ENCODE measurements around the gene TSLP. TPM values are rescaled to one million over a fixed set of nuclear protein-coding genes. Genes with fewer than 3 reads are reported as not detected.

The TSLP gene
- total and polyA plus RNA-seq, 4 donors: 0.60 to 2.0 (median 1.1) TPM

DNA sequence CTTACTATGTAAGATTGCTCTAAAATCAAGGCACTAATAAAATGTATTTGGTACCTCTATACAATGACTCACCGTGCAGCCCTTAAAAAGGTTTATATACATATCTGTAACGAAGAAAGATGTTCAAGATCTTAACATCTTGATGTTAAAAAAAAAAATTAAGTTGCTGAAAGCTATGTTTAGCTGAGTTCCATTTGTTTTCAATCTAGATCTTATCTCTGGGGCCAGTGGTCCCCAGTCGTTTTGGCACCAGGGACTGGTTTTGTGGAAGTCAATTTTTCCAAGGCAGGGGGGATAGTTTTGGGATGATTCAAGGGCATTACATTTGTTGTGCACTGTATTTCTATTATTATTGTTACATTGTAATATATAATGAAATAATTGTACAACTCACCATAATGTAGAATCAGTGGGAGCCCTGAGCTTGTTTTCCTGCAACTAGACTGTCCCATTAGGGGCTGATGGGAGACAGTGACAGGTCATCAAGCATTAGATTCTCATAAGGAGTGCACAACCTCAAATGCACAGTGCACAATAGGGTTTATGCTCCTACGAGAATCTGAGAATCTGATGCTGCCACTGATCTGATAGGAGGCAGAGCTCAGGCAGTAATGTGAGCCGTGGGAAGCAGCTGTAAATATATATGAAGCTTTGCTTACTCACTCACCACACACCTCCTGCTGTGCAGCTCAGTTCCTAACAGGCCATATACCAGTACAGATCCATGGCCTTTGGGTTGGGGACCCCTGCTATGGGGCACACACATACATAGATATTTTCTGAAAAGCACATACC is 27.6 kb upstream of the TSLP start:
- WGBS, 2 donors: 50 to 54% methylated on average over 5 of the region's 5 CpGs
- H3K27me3 ChIP-seq (ENCODE audit: control insufficient read depth in 3 of 3, insufficient read depth in 3 of 3, low read length in 2 of 3): no peaks in the 10 kb centered on the region
- H3K9me3 ChIP-seq (ENCODE audit: control insufficient read depth in 4 of 4, insufficient read depth in 3 of 4, low read length in 3 of 4): no peaks in the 10 kb centered on the region
- no peak overlapping the region for H3K4me3 ChIP-seq
- H3K27ac ChIP-seq (ENCODE audit: low read depth in 1 of 2, low read length in 1 of 2): no peak overlapping the region
- no peaks in the 10 kb centered on the region for H3K36me3 ChIP-seq (ENCODE audit: control insufficient read depth in 4 of 4, insufficient read depth in 4 of 4, low read length in 4 of 4)
- DNase-seq (no peak), ATAC-seq (ENCODE audit: insufficient read depth, low FRiP score) (no peak)
- no peak for TF ChIP-seq CTCF (IDR thresholded peaks at IDR 0.05; ENCODE audit: control extremely low read depth, extremely low read depth)
- no peak overlapping the region for H3K9ac ChIP-seq (ENCODE audit: insufficient read depth in 1 of 2, low read length in 2 of 2)
- no peaks in the 10 kb centered on the region for H3K4me1 ChIP-seq (ENCODE audit: control insufficient read depth in 5 of 5, insufficient read depth in 5 of 5, low read length in 5 of 5)

- Histone ChIP-seq H3K27me3 (ENCODE audit: control insufficient read depth in 3 of 3, insufficient read depth in 3 of 3, low read length in 2 of 3) (no peaks in the 10 kb centered on the region), H3K27ac (ENCODE audit: low read depth in 1 of 2, low read length in 1 of 2) (no peak overlapping the region), H3K4me1 (ENCODE audit: control insufficient read depth in 5 of 5, insufficient read depth in 5 of 5, low read length in 5 of 5) (no peaks in the 10 kb centered on the region), H3K4me3 (no peak overlapping the region), H3K9ac (ENCODE audit: insufficient read depth in 1 of 2, low read length in 2 of 2) (no peak overlapping the region), H3K36me3 (ENCODE audit: control insufficient read depth in 4 of 4, insufficient read depth in 4 of 4, low read length in 4 of 4) (no peaks in the 10 kb centered on the region), H3K9me3 (ENCODE audit: control insufficient read depth in 4 of 4, insufficient read depth in 3 of 4, low read length in 3 of 4) (no peaks in the 10 kb centered on the region)
- no peak for DNase-seq
- no peak for TF ChIP-seq CTCF (IDR thresholded peaks at IDR 0.05; ENCODE audit: control extremely low read depth, extremely low read depth)
- no peak for ATAC-seq (ENCODE audit: insufficient read depth, low FRiP score)
Observed at GRCh38 chr5:111058064-111058463, 13.4 kb upstream of the TSLP start.

- no peak overlapping the region for H3K9ac ChIP-seq (ENCODE audit: insufficient read depth in 1 of 2, low read length in 2 of 2)
- no peak for ATAC-seq (ENCODE audit: insufficient read depth, low FRiP score)
- 89 to 95% methylated on average over 2 of the region's 2 CpGs for WGBS, 2 donors
Observed at GRCh38 chr5:111060169-111060568, 11.3 kb upstream of the TSLP start.

More at GRCh38 chr5:111060169-111060568, 11.3 kb upstream of the TSLP start:
- Histone ChIP-seq H3K4me1 (ENCODE audit: control insufficient read depth in 5 of 5, insufficient read depth in 5 of 5, low read length in 5 of 5) (peaks cover 0 to 6% (median 0%) of the 10 kb centered on the region in 5 donors), H3K4me3 (no peak overlapping the region), H3K27ac (ENCODE audit: low read depth in 1 of 2, low read length in 1 of 2) (no peak overlapping the region), H3K9me3 (ENCODE audit: control insufficient read depth in 4 of 4, insufficient read depth in 3 of 4, low read length in 3 of 4) (no peaks in the 10 kb centered on the region), H3K27me3 (ENCODE audit: control insufficient read depth in 3 of 3, insufficient read depth in 3 of 3, low read length in 2 of 3) (no peaks in the 10 kb centered on the region), H3K36me3 (ENCODE audit: control insufficient read depth in 4 of 4, insufficient read depth in 4 of 4, low read length in 4 of 4) (no peaks in the 10 kb centered on the region)
- no peak for DNase-seq
- TF ChIP-seq CTCF (IDR thresholded peaks at IDR 0.05; ENCODE audit: control extremely low read depth, extremely low read depth): no peak
